Hepatocyte (in vitro differentiated cells): Measurements from ENCODE around the gene MAPRE3. TPM values are rescaled to one million over a fixed set of nuclear protein-coding genes. Genes with fewer than 3 reads are reported as not detected.

Source experiments
- DNase-seq: peaks from one replicate; pipeline ENCODE4 v3.0.0-alpha.2; 2016; ENCODE audit warnings: low spot score
- H2AFZ ChIP-seq: fragments of 200-600 bp; sonication (generic); 2 replicates; pipeline ENCODE4 v1.6.0; 2016; ENCODE audit warnings: antibody characterized with exemption, mild to moderate bottlenecking
- H3K27ac ChIP-seq: fragments of 200-600 bp; sonication (generic); 2 replicates; pipeline ENCODE4 v1.5.1; 2016; ENCODE audit warnings: mild to moderate bottlenecking
- H3K27me3 ChIP-seq: fragments of 200-600 bp; sonication (generic); 2 replicates; pipeline ENCODE4 v1.6.1; 2016
- H3K36me3 ChIP-seq: fragments of 200-600 bp; sonication (generic); replicated peaks from 2 replicates; pipeline ENCODE4 v1.5.1; 2016; ENCODE audit warnings: low read depth; ENCODE audit not compliant: insufficient read depth
- H3K4me1 ChIP-seq: fragments of 200-600 bp; sonication (generic); 2 replicates; pipeline ENCODE4 v1.5.1; 2016; ENCODE audit warnings: mild to moderate bottlenecking, moderate library complexity; ENCODE audit not compliant: insufficient read depth
- H3K4me2 ChIP-seq: fragments of 200-600 bp; sonication (generic); 2 replicates; pipeline ENCODE4 v1.6.0; 2016
- H3K4me3 ChIP-seq: fragments of 200-600 bp; sonication (generic); 2 replicates; pipeline ENCODE4 v1.5.1; 2016; ENCODE audit warnings: mild to moderate bottlenecking
- H3K79me2 ChIP-seq: fragments of 200-600 bp; sonication (generic); 2 replicates; pipeline ENCODE4 v1.6.0; 2017; ENCODE audit warnings: mild to moderate bottlenecking
- H3K9me2 ChIP-seq: fragments of 200-600 bp; sonication (generic); replicated peaks from 2 replicates; pipeline ENCODE4 v1.6.0; 2017; ENCODE audit warnings: mild to moderate bottlenecking; ENCODE audit not compliant: insufficient read depth
- H3K9me3 ChIP-seq: fragments of 200-600 bp; sonication (generic); 2 replicates; pipeline ENCODE4 v1.5.1; 2016; ENCODE audit warnings: low read depth, mild to moderate bottlenecking
- H4K20me1 ChIP-seq: fragments of 200-600 bp; sonication (generic); 2 replicates; pipeline ENCODE4 v1.6.0; 2016; ENCODE audit warnings: mild to moderate bottlenecking; ENCODE audit not compliant: insufficient read depth, poor library complexity, severe bottlenecking
- EZH2 ChIP-seq: fragments of 200-600 bp; sonication (generic); IDR thresholded peaks from 2 replicates; pipeline ENCODE4 v1.6.1; 2016; ENCODE audit warnings: antibody characterized with exemption, mild to moderate bottlenecking, borderline replicate concordance
- EZH2phosphoT487 ChIP-seq: fragments of 200-600 bp; sonication (generic); IDR thresholded peaks from one replicate; pipeline ENCODE4 v1.6.1; 2018; ENCODE audit warnings: antibody characterized with exemption, mild to moderate bottlenecking, low read depth, moderate library complexity; ENCODE audit not compliant: unreplicated experiment, severe bottlenecking
- WGBS: methylation state at CpG from one replicate; pipeline ENCODE4 v1.1.6; 2016; ENCODE audit warnings: low lambda C conversion rate; ENCODE audit errors: missing lambda C conversion rate; 5-methylcytosine and 5-hydroxymethylcytosine counted together
- polyA plus RNA-seq: library from polyadenylated mRNA; unstranded; fragments of >200 nt; fragmentation: Nextera tagmentation; extraction: Ambion mirVana; gene quantifications from 2 replicates; pipeline ENCODE4 v1.2.1, GENCODE V29; 2016
- total RNA-seq: library from RNA; depleted of rRNA; stranded (reverse); fragments of >200 nt; gene quantifications from 2 replicates; pipeline ENCODE4 v1.2.3, GENCODE V29; 2014
- TF ChIP-seq, protein P1 (sequence below): fragments of 200-600 bp; sonication (generic); IDR thresholded peaks from 2 replicates; pipeline ENCODE4 v1.5.1; 2016; ENCODE audit warnings: antibody characterized with exemption, mild to moderate bottlenecking; ENCODE audit not compliant: poor library complexity

MAPRE3 gene
- total and polyA plus RNA-seq, 2 experiments from 2014 or later: 8.6 to 23.6 TPM

DNA sequence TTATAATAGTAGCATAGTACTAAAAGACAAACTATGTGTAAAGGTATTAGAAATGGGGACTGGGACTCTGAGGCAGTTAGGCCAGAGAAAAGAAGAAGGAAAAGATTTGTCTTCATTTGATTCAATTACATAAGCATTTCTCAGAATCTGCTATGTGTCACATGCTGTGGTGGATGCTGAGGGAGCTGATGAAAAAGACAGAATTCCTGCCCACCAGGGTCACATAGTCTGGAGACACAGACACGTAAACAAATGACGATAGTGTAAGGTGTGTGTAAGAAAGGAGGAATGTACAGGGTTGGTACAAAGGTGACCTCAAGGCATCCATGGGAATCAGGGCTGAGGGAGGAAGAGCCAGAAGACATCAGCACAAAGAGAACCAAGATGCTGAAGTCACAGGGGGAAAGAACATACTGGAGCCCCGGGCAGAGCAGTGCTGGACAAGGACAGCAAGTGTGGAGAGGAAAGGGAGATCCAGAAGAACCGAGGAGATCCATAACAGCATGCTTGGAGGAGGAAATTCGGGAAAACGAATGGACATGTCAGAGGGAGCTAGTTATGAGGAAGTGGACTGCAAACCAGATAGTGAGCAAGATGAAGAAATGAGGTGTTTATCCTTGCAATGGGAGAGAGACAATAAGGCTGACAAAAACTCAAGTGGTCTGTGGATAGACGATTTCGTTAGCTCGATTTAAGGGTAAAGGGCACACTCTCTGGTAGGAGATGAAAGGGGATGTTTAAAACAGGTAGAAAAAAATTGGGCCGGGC is 1.2 kb upstream of the MAPRE3 start:
- H4K20me1 ChIP-seq: no peaks in the 10 kb centered on the region
- no peaks in the 10 kb centered on the region for H3K9me3 ChIP-seq
- no peaks in the 10 kb centered on the region for H3K27me3 ChIP-seq
- no peaks in the 10 kb centered on the region for H3K36me3 ChIP-seq
- H3K27ac ChIP-seq: peak overlapping the region; percentile 64
- no peak overlapping the region for H3K4me2 ChIP-seq
- H2AFZ ChIP-seq: no peak overlapping the region
- no peak overlapping the region for H3K4me3 ChIP-seq
- H3K9me2 ChIP-seq: no peaks in the 10 kb centered on the region
- no peaks in the 10 kb centered on the region for H3K4me1 ChIP-seq
- 86% methylated on average over 10 of the region's 10 CpGs for WGBS
- TF ChIP-seq, protein P1, sequence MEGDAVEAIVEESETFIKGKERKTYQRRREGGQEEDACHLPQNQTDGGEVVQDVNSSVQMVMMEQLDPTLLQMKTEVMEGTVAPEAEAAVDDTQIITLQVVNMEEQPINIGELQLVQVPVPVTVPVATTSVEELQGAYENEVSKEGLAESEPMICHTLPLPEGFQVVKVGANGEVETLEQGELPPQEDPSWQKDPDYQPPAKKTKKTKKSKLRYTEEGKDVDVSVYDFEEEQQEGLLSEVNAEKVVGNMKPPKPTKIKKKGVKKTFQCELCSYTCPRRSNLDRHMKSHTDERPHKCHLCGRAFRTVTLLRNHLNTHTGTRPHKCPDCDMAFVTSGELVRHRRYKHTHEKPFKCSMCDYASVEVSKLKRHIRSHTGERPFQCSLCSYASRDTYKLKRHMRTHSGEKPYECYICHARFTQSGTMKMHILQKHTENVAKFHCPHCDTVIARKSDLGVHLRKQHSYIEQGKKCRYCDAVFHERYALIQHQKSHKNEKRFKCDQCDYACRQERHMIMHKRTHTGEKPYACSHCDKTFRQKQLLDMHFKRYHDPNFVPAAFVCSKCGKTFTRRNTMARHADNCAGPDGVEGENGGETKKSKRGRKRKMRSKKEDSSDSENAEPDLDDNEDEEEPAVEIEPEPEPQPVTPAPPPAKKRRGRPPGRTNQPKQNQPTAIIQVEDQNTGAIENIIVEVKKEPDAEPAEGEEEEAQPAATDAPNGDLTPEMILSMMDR: no peak
- TF ChIP-seq EZH2: no peak
- no peak for TF ChIP-seq EZH2phosphoT487
- peaks cover 14% of the 10 kb centered on the region for H3K79me2 ChIP-seq
- DNase-seq: no peak

DNA sequence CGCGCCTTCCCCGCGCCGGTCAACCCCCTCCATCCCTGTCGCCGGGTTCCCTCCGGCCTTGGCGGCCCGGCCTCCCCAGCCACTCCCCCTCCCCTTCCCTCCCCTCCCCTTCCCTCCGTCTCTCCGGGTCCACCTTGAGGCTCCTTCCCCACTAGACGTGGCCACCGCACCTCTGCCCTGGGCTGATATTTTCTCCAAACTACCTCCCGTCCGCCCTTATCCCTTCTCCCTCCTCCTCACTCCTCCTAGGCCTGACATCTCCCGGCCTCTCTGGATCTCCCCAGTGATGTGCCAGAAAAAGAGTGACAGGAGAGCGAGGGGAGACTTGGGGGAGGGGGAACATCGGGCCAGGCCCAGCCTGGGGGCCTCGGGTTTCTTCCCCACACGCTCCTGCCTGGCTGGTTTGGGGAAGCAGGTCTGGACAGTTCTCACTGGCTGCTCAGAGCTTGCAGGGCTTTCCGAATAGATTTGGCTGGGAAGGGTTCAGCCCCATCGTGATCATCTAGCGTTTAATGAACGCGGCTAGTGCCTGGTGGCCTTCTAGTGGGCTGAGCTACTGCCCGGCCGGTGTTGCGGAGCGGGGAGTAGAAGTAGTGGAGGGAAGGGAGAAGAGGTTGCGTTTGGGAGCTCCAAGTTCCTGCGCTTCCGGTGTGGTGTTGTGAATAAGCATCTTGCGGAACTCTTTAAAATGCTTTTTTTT is 641 bp downstream of the MAPRE3 start:
- Histone ChIP-seq H2AFZ (peak overlapping the region; percentile 58), H3K79me2 (peaks cover 18% of the 10 kb centered on the region), H3K27ac (peak overlapping the region; percentile 55), H3K9me3 (no peaks in the 10 kb centered on the region), H3K27me3 (no peaks in the 10 kb centered on the region), H3K4me3 (peak overlapping the region; percentile 91), H3K4me2 (peak overlapping the region; percentile 87), H4K20me1 (no peaks in the 10 kb centered on the region), H3K9me2 (no peaks in the 10 kb centered on the region), H3K4me1 (no peaks in the 10 kb centered on the region), H3K36me3 (no peaks in the 10 kb centered on the region)
- WGBS: 12% methylated on average over 20 of the region's 34 CpGs
- no peak for DNase-seq
- TF ChIP-seq, protein P1: no peak
- no peak for TF ChIP-seq EZH2phosphoT487
- no peak for TF ChIP-seq EZH2

DNA sequence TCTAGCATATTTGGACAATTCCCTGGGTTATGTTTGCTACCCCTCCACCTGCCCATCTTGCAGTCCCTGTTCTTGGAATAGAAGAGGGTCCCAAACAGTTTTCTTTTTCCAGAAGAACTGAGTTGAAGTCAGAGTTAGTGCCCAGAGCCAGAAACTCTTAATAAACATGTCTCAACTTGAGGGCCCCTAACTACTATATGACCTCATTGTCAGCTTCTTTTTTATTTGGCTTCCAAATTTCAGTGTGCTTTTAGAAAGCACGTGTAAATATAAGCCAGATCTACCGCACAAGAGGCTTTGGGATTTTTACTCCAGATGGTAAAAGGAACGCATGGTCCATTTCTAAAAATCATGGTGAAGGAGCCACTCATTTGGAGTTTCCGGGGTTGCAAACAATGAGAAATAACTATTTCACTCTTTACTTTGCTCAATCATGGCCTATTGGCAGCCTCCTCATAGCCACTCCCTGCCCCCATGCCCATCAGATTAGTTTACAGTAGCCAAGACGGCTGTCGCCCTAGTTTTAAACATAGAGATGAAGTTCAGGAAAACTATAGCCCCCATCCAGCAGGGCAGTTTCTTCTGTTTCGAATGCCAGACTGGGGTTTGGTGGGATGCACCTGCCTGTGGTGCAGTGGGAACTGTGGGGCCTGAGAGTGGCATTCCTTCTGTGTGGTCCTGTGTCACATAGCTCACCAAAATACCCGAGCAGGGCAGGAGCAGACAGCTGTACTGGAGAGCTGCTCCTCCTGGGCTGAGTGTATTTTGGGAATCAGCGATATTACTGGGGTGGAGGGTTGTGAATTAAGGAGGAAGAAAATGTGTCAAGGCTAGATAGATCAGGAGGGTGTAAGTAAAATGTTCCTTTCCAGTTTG is 1.7 kb downstream of the MAPRE3 start:
- H3K27ac ChIP-seq: no peak overlapping the region
- H4K20me1 ChIP-seq: no peaks in the 10 kb centered on the region
- H3K4me2 ChIP-seq: peak overlapping the region; percentile 87
- no peak for TF ChIP-seq EZH2phosphoT487
- TF ChIP-seq, protein P1: no peak
- TF ChIP-seq EZH2: no peak
- H3K4me3 ChIP-seq: no peak overlapping the region
- H3K9me2 ChIP-seq: no peaks in the 10 kb centered on the region
- WGBS: 82% methylated on average over 9 of the region's 9 CpGs
- no peaks in the 10 kb centered on the region for H3K36me3 ChIP-seq
- H2AFZ ChIP-seq: no peak overlapping the region
- no peaks in the 10 kb centered on the region for H3K27me3 ChIP-seq
- H3K9me3 ChIP-seq: no peaks in the 10 kb centered on the region
- H3K4me1 ChIP-seq: no peaks in the 10 kb centered on the region
- DNase-seq: no peak
- H3K79me2 ChIP-seq: peaks cover 25% of the 10 kb centered on the region
